ENCODE data around the gene IL27RA.

GRCh38 chr19:14033946-14034345, 2.4 kb downstream of the IL27RA start:
- TF ChIP-seq POLR2A (IDR thresholded peaks at IDR 0.05; ENCODE audit: low read length) (no peak), GATA1 (IDR thresholded peaks at IDR 0.05; ENCODE audit: low read depth, low read length) (no peak)

Data from erythroblast (primary cell).